Esophagus squamous epithelium (tissue), 4 donors: Measurements from ENCODE around the gene EIF5A2.
"Not testable (repeated sequence)": the region's sequence is repeated elsewhere in the genome, so short reads cannot be mapped to it uniquely, and the experiment has no call there.

Experiments used
- CTCF ChIP-seq, 6 experiments: fragments of 450-650 bp in 4 of 6; fragments of 200-600 bp in 2 of 6; sonication (generic) in 2 of 6; IDR thresholded peaks; one replicate each; pipeline ENCODE4 v1.5.1; 2016 to 2019; ENCODE audit warnings: antibody characterized with exemption in 6 of 6, mild to moderate bottlenecking in 4 of 6, moderate library complexity in 4 of 6
- POLR2A ChIP-seq, 4 donors: fragments of 450-650 bp; IDR thresholded peaks; one replicate each; pipeline ENCODE4 v1.6.1; 2017; ENCODE audit warnings: antibody characterized with exemption in 4 of 4, mild to moderate bottlenecking in 4 of 4, moderate library complexity in 3 of 4

GRCh38 chr3:170896333-170896732, 12.1 kb downstream of the EIF5A2 start:
- TF ChIP-seq POLR2A, CTCF (IDR thresholded peaks at IDR 0.05): not testable (repeated sequence)
